Body of pancreas (tissue), 4 donors: ENCODE results near the gene MYO1E.

Experiments used
- CTCF ChIP-seq, 7 experiments: fragments of 450-650 bp in 4 of 7; fragments of 200-600 bp in 3 of 7; sonication (generic) in 3 of 7; IDR thresholded peaks; one replicate each; pipeline ENCODE4 v1.5.1; 2016 to 2019; ENCODE audit warnings: antibody characterized with exemption in 7 of 7
- POLR2A ChIP-seq, 3 donors: fragments of 450-650 bp; IDR thresholded peaks; one replicate each; pipeline ENCODE4 v1.6.1; 2016; ENCODE audit warnings: antibody characterized with exemption in 3 of 3, mild to moderate bottlenecking in 2 of 3

GRCh38 chr15:59133929-59134427, 238.7 kb downstream of the MYO1E start:
- TF ChIP-seq CTCF (IDR thresholded peaks at IDR 0.05) (no peak), POLR2A (IDR thresholded peaks at IDR 0.05) (no peak)
